GM12874 (cell line): ENCODE measurements around the gene NUDT3.

Experiments
- CTCF ChIP-seq: IDR thresholded peaks from 2 replicates; pipeline ENCODE4 v1.5.1; 2011; ENCODE audit warnings: low read depth, mild to moderate bottlenecking, control low read depth, low read length, moderate library complexity; ENCODE audit not compliant: insufficient read depth

The NUDT3 gene

GRCh38 chr6:34302929-34303328 is 89.5 kb downstream of the NUDT3 start:
- TF ChIP-seq CTCF: no peak

GRCh38 chr6:34301408-34301807 is 91.1 kb downstream of the NUDT3 start:
- no peak for TF ChIP-seq CTCF

- no peak for TF ChIP-seq CTCF
These were observed 92.1 kb downstream of the NUDT3 start for GRCh38 chr6:34300332-34300751.

GRCh38 chr6:34298941-34299340 is 93.5 kb downstream of the NUDT3 start:
- TF ChIP-seq CTCF: no peak

GRCh38 chr6:34295721-34296120 is 96.7 kb downstream of the NUDT3 start:
- TF ChIP-seq CTCF: no peak

GRCh38 chr6:34292954-34293353 is 99.5 kb downstream of the NUDT3 start:
- TF ChIP-seq CTCF: no peak

- no peak for TF ChIP-seq CTCF
These were observed 103.3 kb downstream of the NUDT3 start for GRCh38 chr6:34289137-34289536.

GRCh38 chr6:34288581-34288980 is 103.9 kb downstream of the NUDT3 start:
- no peak for TF ChIP-seq CTCF
